ENCODE results near the gene ADCY5.

- no peak for TF ChIP-seq CTCF (conservative IDR thresholded peaks at IDR 0.05)
- no peak for TF ChIP-seq ZFX (IDR thresholded peaks at IDR 0.05)
These were observed 18.2 kb upstream of the ADCY5 start for GRCh38 chr3:123467046-123467445.
